8988T (cell line): Measurements from ENCODE around the gene CEP20.

ENCODE experiments used
- DNase-seq: peaks from one replicate; pipeline ENCODE4 v3.0.0; 2011

Gene CEP20

GRCh38 chr16:15827709-15828343 lies 60.6 kb downstream of the CEP20 start:
- DNase-seq, result no peak

GRCh38 chr16:15827299-15827698 lies 61.1 kb downstream of the CEP20 start:
- no peak for DNase-seq

- DNase-seq, result no peak
Observed at GRCh38 chr16:15825750-15826305, 62.6 kb downstream of the CEP20 start.

- DNase-seq, result no peak
Observed at GRCh38 chr16:15822957-15823356, 65.4 kb downstream of the CEP20 start.

- no peak for DNase-seq
Observed at GRCh38 chr16:15820837-15821236, 67.6 kb downstream of the CEP20 start.

GRCh38 chr16:15819046-15819445 lies 69.4 kb downstream of the CEP20 start:
- DNase-seq, result no peak

- DNase-seq, result no peak
Observed at GRCh38 chr16:15817446-15817845, 71.0 kb downstream of the CEP20 start.

GRCh38 chr16:15816228-15816627 lies 72.2 kb downstream of the CEP20 start:
- no peak for DNase-seq
